H1 (cell line): ENCODE results near the gene NAE1. TPM values are rescaled to one million over a fixed set of nuclear protein-coding genes. Genes with fewer than 3 reads are reported as not detected.

Experiments
- CEBPB ChIP-seq: IDR thresholded peaks from 2 replicates; pipeline ENCODE4 v1.6.1; 2012; ENCODE audit warnings: low read depth, low read length
- CHD1 ChIP-seq: IDR thresholded peaks from 2 replicates; pipeline ENCODE4 v1.6.1; 2012; ENCODE audit warnings: low read depth, low read length, improper control_type of control experiment
- CHD7 ChIP-seq: fragments of 300-600 bp; sonication (generic); IDR thresholded peaks from 2 replicates; pipeline ENCODE4 v1.7.1; 2012; ENCODE audit warnings: low read length, moderate library complexity, mild to moderate bottlenecking, inconsistent platforms; ENCODE audit not compliant: insufficient replicate concordance
- HDAC2 ChIP-seq, 2 experiments: fragments of 300-600 bp in 1 of 2; sonication (generic) in 1 of 2; IDR thresholded peaks; 2 replicates each; pipeline ENCODE4 v1.6.1; 2011 to 2012; ENCODE audit warnings: low read depth in 2 of 2, low read length in 2 of 2, mild to moderate bottlenecking in 2 of 2, moderate library complexity in 2 of 2, borderline replicate concordance in 1 of 2, inconsistent platforms in 1 of 2
- KDM1A ChIP-seq: fragments of 200-600, 300-600 bp; sonication (generic); IDR thresholded peaks from 2 replicates; pipeline ENCODE4 v1.7.1; 2016; ENCODE audit warnings: mild to moderate bottlenecking, low read length, borderline replicate concordance
- KDM4A ChIP-seq: IDR thresholded peaks from one replicate; pipeline ENCODE4 v1.7.1; 2012; ENCODE audit warnings: low read depth, mild to moderate bottlenecking, moderate library complexity, low read length, inconsistent platforms; ENCODE audit not compliant: severe bottlenecking
- RAD21 ChIP-seq, 2 experiments: IDR thresholded peaks in 1 of 2; conservative IDR thresholded peaks in 1 of 2; 2 replicates each; pipeline ENCODE4 v1.6.1; 2011; ENCODE audit warnings: low read depth in 2 of 2, low read length in 2 of 2, improper control_type of control experiment in 1 of 2, inconsistent platforms in 1 of 2, mild to moderate bottlenecking in 1 of 2, moderate library complexity in 1 of 2
- RBBP5 ChIP-seq: IDR thresholded peaks from 2 replicates; pipeline ENCODE4 v1.7.1; 2012; ENCODE audit warnings: low read depth, mild to moderate bottlenecking, inconsistent platforms, low read length, moderate library complexity, borderline replicate concordance
- TBP ChIP-seq: IDR thresholded peaks from 2 replicates; pipeline ENCODE4 v1.6.1; 2011; ENCODE audit warnings: low read depth, low read length, improper control_type of control experiment
- ZNF274 ChIP-seq: IDR thresholded peaks from 2 replicates; pipeline ENCODE4 v1.7.0; 2012; ENCODE audit warnings: low read length, borderline replicate concordance; ENCODE audit errors: extremely low read depth
- polyA plus RNA-seq, 7 experiments: library from polyadenylated mRNA; depleted of rRNA in 3 of 7; stranded (reverse) in 5 of 7; unstranded in 2 of 7; fragments of >200 nt in 5 of 7; fragments of 200-250 nt in 2 of 7; gene quantifications; 1 replicate in 5 of 7; 2 replicates in 1 of 7; 4 replicates in 1 of 7; pipeline versions ENCODE4 v1.2.1 to v1.2.3, GENCODE V29; 2011 to 2013; ENCODE audit warnings: missing spikeins in 2 of 7, mixed read lengths in 2 of 7
- total RNA-seq: library from RNA; stranded (reverse); fragmentation: NEBNext Ultra II Directional; extraction: Animal tissue kit (Norgen Biotek cat#: 25700); gene quantifications from 2 replicates; pipeline ENCODE4 v1.2.1, GENCODE V29; 2021

The NAE1 gene
- total and polyA plus RNA-seq, 2 of the 8 experiments (the other 6 are each of a cell fraction or from before 2014, with no cell fraction given): 66.6 to 155 TPM

- TF ChIP-seq CHD7 (no peak), HDAC2 (IDR thresholded peaks at IDR 0.05; ENCODE audit: borderline replicate concordance in 1 of 2, low read depth in 2 of 2, low read length in 2 of 2) (no peak), ZNF274 (no peak), KDM4A (no peak), RAD21 (IDR thresholded peaks at IDR 0.05 in 1 of 2, conservative IDR thresholded peaks at IDR 0.05 in 1 of 2; ENCODE audit: low read depth in 2 of 2, low read length in 2 of 2) (no peak), RBBP5 (no peak), KDM1A (no peak), CHD1 (no peak), TBP (no peak), CEBPB (no peak)
Measured at GRCh38 chr16:66848172-66848571, 17.4 kb upstream of the NAE1 start (continued).
